ENCODE measurements around the gene STAT5A.
"Not testable (repeated sequence)": the region's sequence is repeated elsewhere in the genome, so short reads cannot be mapped to it uniquely, and the experiment has no call there.

STAT5A gene

DNA sequence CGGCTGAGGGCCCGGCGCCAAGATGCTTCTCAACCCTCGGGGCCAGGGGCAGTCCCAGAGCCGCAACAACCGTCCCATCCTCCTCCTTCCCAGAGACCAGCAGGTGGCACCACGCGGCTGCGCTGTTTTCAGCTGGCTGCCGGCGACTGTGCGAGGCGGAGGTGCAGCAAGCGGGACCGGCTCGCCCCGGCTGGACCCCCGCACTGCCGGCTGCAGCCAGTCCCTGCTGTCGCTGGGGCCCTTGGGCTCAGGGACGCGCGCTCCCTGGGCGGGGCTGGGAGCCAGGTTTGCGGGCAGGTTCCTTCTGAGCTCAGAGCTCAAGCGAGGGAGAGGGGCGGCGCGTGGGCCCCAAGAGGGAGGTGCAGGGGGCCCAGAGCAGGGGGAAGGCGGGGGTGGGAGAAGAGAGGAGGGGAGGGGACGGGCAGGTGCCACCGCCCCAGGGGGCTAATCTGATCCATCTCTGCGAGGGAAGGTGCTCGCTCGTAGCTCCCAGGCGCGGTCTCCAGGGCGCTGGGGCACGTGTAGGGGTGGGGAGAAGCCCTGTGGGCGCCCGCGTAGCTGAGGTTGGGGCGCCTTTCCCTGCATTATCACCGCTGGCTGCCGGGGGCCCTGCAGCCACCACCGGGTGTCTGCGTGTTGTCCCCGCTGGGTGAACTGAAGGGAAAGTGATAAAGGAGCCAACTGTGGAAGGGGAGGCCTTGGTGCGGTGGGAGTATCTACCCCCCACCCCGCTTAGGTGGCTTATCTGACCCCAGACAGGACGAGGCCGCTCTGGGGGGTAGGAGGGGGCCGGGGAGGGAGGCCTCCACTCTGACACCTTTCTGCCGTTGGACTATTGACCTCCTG lies 24.2 kb downstream of the STAT5A start:
- H3K4me2 ChIP-seq, result peak overlapping the region; percentile 86
- H3K36me3 ChIP-seq, result peaks cover 65% of the 10 kb centered on the region
- peak overlapping the region; percentile 58 for H3K4me3 ChIP-seq
- H3K4me1 ChIP-seq, result peaks cover 59% of the 10 kb centered on the region
- H3K27me3 ChIP-seq, result no peaks in the 10 kb centered on the region
- peaks cover 24% of the 10 kb centered on the region; the same call in 1 of the 2 replicates for H4K20me1 ChIP-seq
- H3K9ac ChIP-seq, result 0 out of 2 replicates have a peak overlapping the region, but pooled peaks have one; percentile 48
- TF ChIP-seq Cebpa-rat (IDR thresholded peaks at IDR 0.05), result no peak
- no peaks in the 10 kb centered on the region for H3K9me3 ChIP-seq
- no peak overlapping the region for H3K27ac ChIP-seq

DNA sequence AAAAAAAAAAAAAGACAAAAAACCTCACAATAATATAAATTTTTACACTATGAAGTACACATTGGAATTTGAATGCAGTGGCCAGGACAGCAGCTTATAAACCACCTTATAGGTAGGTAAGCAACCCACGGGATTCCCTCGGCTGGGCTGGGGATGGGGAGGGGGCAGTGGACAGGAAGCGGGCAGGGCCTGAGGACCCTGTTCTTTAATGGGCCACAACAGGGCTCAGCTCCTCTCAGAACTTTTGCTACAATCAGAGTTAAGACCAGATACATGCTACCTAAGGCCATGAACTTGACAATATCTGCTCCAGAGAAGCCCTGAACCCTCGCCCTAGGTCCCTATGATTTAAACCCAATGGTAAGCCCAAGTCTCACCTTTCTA lies 25.1 kb downstream of the STAT5A start:
- Histone ChIP-seq H3K4me2 (peak overlapping the region; percentile 19; the same call in 1 of the 2 replicates), H3K9ac (no peak overlapping the region), H3K27me3 (no peaks in the 10 kb centered on the region), H3K36me3 (peaks cover 63% of the 10 kb centered on the region), H3K4me1 (peaks cover 59% of the 10 kb centered on the region), H4K20me1 (peaks cover 24% of the 10 kb centered on the region; the same call in 1 of the 2 replicates), H3K27ac (no peak overlapping the region), H3K9me3 (no peaks in the 10 kb centered on the region), H3K4me3 (no peak overlapping the region)
- no peak for TF ChIP-seq Cebpa-rat (IDR thresholded peaks at IDR 0.05)

DNA sequence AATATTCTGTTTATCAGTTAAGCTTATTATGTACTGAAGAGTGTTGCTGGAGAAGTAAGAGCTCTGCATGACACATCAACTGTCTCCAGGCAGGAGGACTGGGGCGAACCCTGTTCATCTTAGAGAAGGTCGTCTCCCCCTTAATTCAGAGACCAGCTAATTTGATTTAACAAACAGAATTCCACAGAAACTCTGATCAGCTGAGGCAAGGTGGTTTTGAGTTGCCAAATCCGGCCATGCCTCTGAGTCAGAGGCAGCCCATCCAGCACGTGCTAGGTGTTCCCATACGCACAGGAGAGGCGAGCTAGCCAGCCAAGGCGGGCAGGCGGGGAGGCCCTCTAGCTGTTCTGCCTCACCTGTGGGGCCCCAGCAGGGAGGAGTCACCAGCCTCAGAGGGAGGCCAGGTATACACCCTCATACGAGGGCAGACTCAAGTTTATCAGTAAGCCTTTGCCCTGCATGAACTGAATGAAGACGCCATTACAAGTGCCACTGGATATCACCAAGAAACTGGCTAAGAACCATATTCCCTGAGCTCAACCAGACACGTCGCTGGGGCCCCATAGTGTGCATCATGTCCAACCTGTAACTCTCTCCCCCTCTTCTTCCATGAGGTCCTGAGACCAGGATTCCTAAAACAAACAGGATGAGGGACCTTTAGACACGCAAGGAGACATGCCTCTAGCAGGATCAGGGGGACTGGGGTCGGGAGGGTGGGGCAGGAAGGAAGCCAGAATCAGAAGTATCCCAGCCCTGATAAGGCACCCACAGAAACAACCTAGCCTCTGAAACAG lies 25.7 kb downstream of the STAT5A start:
- no peak for TF ChIP-seq Cebpa-rat (IDR thresholded peaks at IDR 0.05)
- peaks cover 24% of the 10 kb centered on the region; the same call in 1 of the 2 replicates for H4K20me1 ChIP-seq
- peaks cover 59% of the 10 kb centered on the region for H3K4me1 ChIP-seq

DNA sequence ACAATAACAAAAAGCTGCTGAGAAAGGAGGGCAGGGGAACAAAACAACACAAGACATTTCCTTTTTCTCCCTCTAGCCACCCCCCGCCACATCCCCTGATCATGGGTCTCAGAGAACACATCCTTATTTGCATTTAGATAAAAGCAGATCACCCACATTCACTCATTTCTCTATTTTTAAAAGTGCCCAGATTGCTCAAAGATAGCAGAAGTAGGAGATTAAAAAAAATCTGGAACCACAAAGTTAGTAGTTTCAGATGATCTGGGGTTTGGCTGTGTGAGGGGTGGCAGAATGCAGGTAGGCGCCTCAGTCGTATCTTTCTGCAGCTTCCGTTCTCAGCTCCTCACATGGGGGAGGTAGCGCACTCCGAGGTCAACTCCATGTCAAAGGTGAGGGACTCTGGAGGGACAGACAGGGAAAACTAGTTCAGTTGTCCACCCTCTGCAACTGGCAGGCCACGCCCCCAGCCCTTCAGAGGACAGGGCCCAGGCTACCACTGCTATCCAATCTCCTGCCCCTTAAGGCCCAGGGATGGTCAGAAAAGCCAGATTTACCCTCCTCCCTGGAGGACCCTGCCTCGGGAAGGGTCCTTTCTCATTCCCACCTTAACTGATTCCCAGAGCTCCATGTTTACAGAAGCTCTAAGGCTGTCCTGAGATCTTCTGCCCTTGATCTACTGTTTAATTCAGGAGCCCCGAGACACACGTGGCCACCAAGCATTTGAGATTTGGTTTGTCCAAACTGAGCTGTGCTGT lies 27.3 kb downstream of the STAT5A start:
- no peaks in the 10 kb centered on the region for H3K27me3 ChIP-seq
- H3K9ac ChIP-seq, result peak overlapping the region; percentile 39; the same call in 1 of the 2 replicates
- H3K9me3 ChIP-seq, result no peaks in the 10 kb centered on the region
- H3K4me1 ChIP-seq, result peaks cover 66% of the 10 kb centered on the region
- peaks cover 19% of the 10 kb centered on the region; the same call in 1 of the 2 replicates for H4K20me1 ChIP-seq
- TF ChIP-seq Cebpa-rat (IDR thresholded peaks at IDR 0.05), result no peak
- no peak overlapping the region for H3K4me3 ChIP-seq
- H3K27ac ChIP-seq, result 0 out of 2 replicates have a peak overlapping the region, but pooled peaks have one; percentile 11
- peak overlapping the region; percentile 65 for H3K4me2 ChIP-seq
- peaks cover 42% of the 10 kb centered on the region for H3K36me3 ChIP-seq

More for the DNA sequence above, 25.7 kb downstream of the STAT5A start:
- no peaks in the 10 kb centered on the region for H3K27me3 ChIP-seq
- H3K27ac ChIP-seq, result no peak overlapping the region
- H3K4me2 ChIP-seq, result peak overlapping the region; percentile 19; the same call in 1 of the 2 replicates
- no peak overlapping the region for H3K9ac ChIP-seq
- peaks cover 58% of the 10 kb centered on the region for H3K36me3 ChIP-seq
- no peaks in the 10 kb centered on the region for H3K9me3 ChIP-seq
- H3K4me3 ChIP-seq, result no peak overlapping the region

DNA sequence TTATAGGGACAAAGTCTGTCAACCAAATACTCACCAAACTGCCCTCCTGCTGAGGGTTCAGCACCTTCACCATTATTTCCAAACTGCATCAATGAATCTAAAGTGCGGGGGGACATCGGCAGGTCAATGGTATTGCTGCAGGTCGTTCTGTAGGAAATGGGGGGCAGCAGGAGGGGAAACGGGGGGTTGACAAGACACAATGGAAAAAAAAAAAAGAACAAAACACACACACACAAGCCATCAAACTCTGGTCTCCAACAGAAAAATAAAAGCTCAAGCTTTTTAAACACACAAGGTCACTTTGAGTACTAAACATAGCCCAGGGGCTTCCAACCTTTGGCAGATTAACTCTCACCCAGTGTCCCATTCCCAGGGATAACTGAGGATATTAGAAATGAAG lies 28.5 kb downstream of the STAT5A start:
- TF ChIP-seq Cebpa-rat (IDR thresholded peaks at IDR 0.05), result no peak
- no peak overlapping the region for H3K27ac ChIP-seq
- no peaks in the 10 kb centered on the region for H3K27me3 ChIP-seq
- peaks cover 65% of the 10 kb centered on the region for H3K4me1 ChIP-seq
- no peak overlapping the region for H3K4me2 ChIP-seq
- no peak overlapping the region for H3K9ac ChIP-seq
- no peaks in the 10 kb centered on the region for H3K9me3 ChIP-seq
- no peak overlapping the region for H3K4me3 ChIP-seq
- peaks cover 8% of the 10 kb centered on the region; the same call in 1 of the 2 replicates for H4K20me1 ChIP-seq
- peaks cover 35% of the 10 kb centered on the region; the same call in 1 of the 2 replicates for H3K36me3 ChIP-seq

DNA sequence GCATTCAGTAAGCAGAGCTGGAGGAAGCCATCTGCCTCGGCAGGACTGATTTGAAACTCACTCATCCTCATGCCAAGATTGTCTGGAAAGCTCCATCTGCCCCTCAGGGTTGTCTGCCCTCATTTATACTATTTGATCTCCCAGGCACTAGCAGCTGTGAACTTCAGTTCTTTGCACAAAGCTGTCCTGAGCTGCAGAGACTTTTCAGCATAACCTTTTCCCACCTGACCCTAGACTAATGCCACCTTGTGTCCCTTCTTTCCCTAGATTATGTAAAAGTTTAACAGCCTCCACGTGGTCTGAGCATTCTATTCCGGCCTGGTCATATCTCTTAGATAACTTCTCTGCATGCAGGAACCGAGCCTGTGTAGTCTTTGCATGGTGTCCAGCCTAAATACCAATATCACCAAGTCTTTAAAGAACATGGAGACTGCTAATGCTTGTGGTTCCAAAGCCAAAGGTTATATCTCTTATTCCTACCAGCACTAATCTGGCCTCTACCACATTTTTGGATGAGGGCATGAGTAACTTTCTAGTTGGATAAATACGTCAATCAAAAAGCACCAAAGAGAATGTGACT lies 29.1 kb downstream of the STAT5A start:
- Histone ChIP-seq H3K4me3 (no peak overlapping the region), H3K9me3 (no peaks in the 10 kb centered on the region), H3K36me3 (peaks cover 41% of the 10 kb centered on the region), H3K9ac (no peak overlapping the region), H3K27me3 (no peaks in the 10 kb centered on the region), H4K20me1 (0 out of 2 replicates have a peak, but pooled peaks cover 4% of the 10 kb centered on the region), H3K4me1 (peaks cover 59% of the 10 kb centered on the region), H3K4me2 (no peak overlapping the region), H3K27ac (no peak overlapping the region)
- no peak for TF ChIP-seq Cebpa-rat (IDR thresholded peaks at IDR 0.05)

DNA sequence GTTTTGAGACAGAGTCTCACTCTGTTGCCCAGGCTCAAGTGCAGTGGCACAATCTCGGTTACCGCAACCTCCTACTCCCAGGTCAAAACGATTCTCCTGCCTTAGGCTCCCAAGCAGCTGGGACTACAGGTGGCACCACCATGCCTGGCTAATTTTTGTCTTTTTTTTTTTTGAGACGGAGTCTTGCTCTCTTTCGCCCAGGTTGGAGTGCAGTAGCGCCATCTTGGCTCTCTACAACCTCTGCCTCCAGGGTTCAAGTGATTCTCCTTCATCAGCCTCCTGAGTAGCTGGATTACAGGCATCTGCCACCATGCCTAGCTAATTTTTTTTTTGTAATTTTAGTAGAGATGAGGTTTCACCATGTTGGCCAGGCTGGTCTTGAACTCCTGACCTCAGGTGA lies 29.7 kb downstream of the STAT5A start:
- not testable (repeated sequence) for H3K4me3 ChIP-seq, H3K27ac ChIP-seq, H4K20me1 ChIP-seq, H3K27me3 ChIP-seq, H3K9ac ChIP-seq, H3K9me3 ChIP-seq, H3K4me2 ChIP-seq
- Histone ChIP-seq H3K36me3 (peaks cover 43% of the 10 kb centered on the region), H3K4me1 (peaks cover 56% of the 10 kb centered on the region)

DNA sequence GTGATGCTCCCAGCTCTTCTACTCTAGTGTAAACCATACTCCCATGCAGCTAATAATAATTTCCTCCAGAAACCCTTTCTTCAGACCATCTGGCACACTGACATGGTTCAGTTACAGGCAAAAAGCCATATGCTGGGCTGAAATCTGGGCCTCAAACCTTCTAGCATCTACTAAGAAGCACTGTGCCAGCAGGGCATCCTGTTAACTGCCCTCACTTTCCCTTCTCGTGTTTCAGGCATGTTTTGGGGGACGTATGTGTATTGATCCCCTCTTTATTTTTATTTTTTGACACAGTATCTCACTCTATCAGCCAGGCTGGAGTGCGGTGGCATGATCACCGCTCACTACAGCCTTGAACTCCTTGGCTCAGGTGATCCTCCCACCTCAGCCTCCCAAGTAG lies 33.3 kb downstream of the STAT5A start:
- Histone ChIP-seq H3K27ac (no peak overlapping the region), H3K9ac (no peak overlapping the region), H3K9me3 (no peaks in the 10 kb centered on the region), H3K27me3 (no peaks in the 10 kb centered on the region), H3K4me3 (no peak overlapping the region), H4K20me1 (no peaks in the 10 kb centered on the region), H3K4me2 (no peak overlapping the region), H3K4me1 (peaks cover 31% of the 10 kb centered on the region), H3K36me3 (peaks cover 58% of the 10 kb centered on the region)
- no peak for TF ChIP-seq Cebpa-rat (IDR thresholded peaks at IDR 0.05)

Data from BLaER1 (cell line).